Body of pancreas (tissue), 4 donors: Measurements from ENCODE around the gene CHST1. TPM values are rescaled to one million over a fixed set of nuclear protein-coding genes. Genes with fewer than 3 reads are reported as not detected.

Experiments
- ATAC-seq: fragments of 150-250 bp; one replicate; pipeline ENCODE4 v1.9.1; 2016
- DNase-seq, 4 donors: peaks; one replicate each; pipeline ENCODE4 v3.0.0-alpha.2; 2019
- H3K27ac ChIP-seq, 4 donors: fragments of 200-600 bp; sonication (generic); 1 replicate in 3 of 4; 2 replicates in 1 of 4; pipeline versions ENCODE4 v1.5.1 to v1.6.1; 2016 to 2019; ENCODE audit warnings: mild to moderate bottlenecking in 1 of 4, mixed read lengths in 1 of 4, moderate library complexity in 1 of 4
- H3K27me3 ChIP-seq, 2 donors: fragments of 200-600 bp; sonication (generic); one replicate each; pipeline ENCODE4 v1.6.0; 2016; ENCODE audit warnings: mild to moderate bottlenecking in 1 of 2
- H3K36me3 ChIP-seq, 2 donors: fragments of 200-600 bp; sonication (generic); replicated peaks in 1 of 2; 2 replicates each; pipeline ENCODE4 v1.5.1; 2016; ENCODE audit warnings: low read depth in 2 of 2; ENCODE audit not compliant: insufficient read depth in 1 of 2
- H3K4me1 ChIP-seq: fragments of 200-600 bp; sonication (generic); one replicate; pipeline ENCODE4 v1.6.0; 2016
- H3K4me3 ChIP-seq, 2 donors: fragments of 200-600 bp; sonication (generic); 1 replicate in 1 of 2; 2 replicates in 1 of 2; pipeline ENCODE4 v1.5.1; 2016 to 2019
- H3K9me3 ChIP-seq, 3 donors: fragments of 200-600 bp; sonication (generic); 1 replicate in 2 of 3; 2 replicates in 1 of 3; pipeline ENCODE4 v1.5.1; 2016
- POLR2A ChIP-seq, 3 donors: fragments of 450-650 bp; IDR thresholded peaks; one replicate each; pipeline ENCODE4 v1.6.1; 2016; ENCODE audit warnings: antibody characterized with exemption in 3 of 3, mild to moderate bottlenecking in 2 of 3
- WGBS, 2 donors: methylation state at CpG; one replicate each; pipeline ENCODE4 v1.1.5; 2017; 5-methylcytosine and 5-hydroxymethylcytosine counted together
- intact Hi-C: fragments of 100-400 bp; cut with DNase I; formaldehyde crosslinking; loops from one replicate; pipeline ENCODE4 v1.15.1; 2023
- total RNA-seq, 2 donors: library from RNA; depleted of rRNA; stranded (reverse); fragments of >200 nt; gene quantifications; one replicate each; pipeline ENCODE4 v1.1.0, GENCODE V29; 2016
- TF ChIP-seq, protein P1 (sequence below), 7 experiments: fragments of 450-650 bp in 4 of 7; fragments of 200-600 bp in 3 of 7; sonication (generic) in 3 of 7; IDR thresholded peaks; one replicate each; pipeline ENCODE4 v1.5.1; 2016 to 2019; ENCODE audit warnings: antibody characterized with exemption in 7 of 7

The CHST1 gene
- total RNA-seq, 2 donors from 2014 or later: 1.3 to 2.0 TPM

DNA sequence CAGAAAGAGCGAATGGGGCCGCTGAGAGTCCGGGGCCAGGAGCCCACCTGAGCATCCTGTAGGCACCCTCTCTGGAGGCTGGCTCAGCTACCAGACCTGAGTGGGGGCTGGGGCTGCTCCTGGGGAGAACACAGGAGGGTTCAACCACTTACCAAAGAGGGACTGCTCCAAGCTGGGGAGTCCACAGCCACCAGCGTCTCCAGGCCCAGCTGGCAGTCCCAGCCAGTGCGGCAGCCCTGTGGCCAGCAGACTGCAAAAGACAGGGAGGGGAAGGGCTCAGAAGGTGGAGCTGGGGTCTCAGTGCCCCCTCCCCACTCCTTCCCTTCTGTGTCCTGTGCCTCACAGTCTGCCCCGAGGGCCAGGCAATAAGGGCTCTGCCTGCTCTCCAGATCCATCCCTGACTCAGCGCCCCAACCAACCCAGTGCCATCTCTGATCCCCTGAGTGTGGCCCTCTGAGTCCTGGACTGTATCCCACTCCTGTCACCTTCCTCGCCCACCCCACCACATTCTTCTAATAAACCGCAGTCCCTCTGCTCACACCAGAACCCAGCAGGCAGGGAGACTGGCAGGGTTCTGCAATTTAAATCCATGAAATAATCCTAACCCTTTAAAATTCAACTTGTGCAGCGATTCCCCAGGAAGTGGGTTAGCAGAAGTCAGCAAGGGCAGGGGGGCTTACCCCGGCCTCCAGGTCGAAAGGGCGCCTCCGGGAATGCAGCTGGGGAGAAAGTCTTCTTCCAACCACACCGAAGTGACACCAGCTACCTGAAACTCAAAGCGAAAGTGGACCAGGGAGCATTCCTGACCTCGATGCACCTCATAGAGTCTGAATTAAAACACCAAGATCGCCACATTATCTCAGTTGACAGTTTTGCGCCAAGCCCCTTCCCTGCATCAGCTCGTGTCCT, 13.3 kb downstream of the CHST1 start:
- intact Hi-C loops: loop anchor here (10.0 kb wide), 1 partner anchor 287 kb away; no protein-coding TSS in a partner anchor
- WGBS, 2 donors: 70 to 72% methylated on average over 18 to 20 of the region's 20 CpGs
- Histone ChIP-seq H3K27ac (no peak overlapping the region), H3K9me3 (no peaks in the 10 kb centered on the region), H3K4me3 (no peak overlapping the region), H3K27me3 (no peaks in the 10 kb centered on the region), H3K36me3 (no peaks in the 10 kb centered on the region), H3K4me1 (no peaks in the 10 kb centered on the region)
- TF ChIP-seq, protein P1, sequence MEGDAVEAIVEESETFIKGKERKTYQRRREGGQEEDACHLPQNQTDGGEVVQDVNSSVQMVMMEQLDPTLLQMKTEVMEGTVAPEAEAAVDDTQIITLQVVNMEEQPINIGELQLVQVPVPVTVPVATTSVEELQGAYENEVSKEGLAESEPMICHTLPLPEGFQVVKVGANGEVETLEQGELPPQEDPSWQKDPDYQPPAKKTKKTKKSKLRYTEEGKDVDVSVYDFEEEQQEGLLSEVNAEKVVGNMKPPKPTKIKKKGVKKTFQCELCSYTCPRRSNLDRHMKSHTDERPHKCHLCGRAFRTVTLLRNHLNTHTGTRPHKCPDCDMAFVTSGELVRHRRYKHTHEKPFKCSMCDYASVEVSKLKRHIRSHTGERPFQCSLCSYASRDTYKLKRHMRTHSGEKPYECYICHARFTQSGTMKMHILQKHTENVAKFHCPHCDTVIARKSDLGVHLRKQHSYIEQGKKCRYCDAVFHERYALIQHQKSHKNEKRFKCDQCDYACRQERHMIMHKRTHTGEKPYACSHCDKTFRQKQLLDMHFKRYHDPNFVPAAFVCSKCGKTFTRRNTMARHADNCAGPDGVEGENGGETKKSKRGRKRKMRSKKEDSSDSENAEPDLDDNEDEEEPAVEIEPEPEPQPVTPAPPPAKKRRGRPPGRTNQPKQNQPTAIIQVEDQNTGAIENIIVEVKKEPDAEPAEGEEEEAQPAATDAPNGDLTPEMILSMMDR (IDR thresholded peaks at IDR 0.05): no peak
- TF ChIP-seq POLR2A (IDR thresholded peaks at IDR 0.05): no peak
- DNase-seq (no peak), ATAC-seq (no peak)

DNA sequence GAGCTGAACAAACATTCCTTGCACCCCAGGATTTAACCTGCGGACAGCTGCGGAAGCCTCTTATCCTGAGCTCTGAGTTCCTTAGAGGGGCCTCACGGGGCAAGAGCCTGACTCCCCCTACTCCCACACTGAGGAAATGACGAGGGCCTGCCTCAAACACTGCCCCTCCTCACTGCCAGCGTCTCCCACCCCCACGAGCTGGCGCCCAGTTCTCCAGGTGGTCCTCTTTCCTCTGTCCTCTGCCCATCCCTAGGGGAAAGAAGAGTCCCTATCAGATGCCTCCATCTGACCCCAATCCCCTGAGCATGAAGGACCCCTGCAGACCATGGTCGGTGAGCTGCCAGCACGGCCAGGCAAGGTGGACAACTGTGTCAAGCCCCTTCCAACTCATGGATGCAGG, 14.3 kb downstream of the CHST1 start:
- H3K27me3 ChIP-seq: no peaks in the 10 kb centered on the region
- intact Hi-C loops: loop anchor here (10.0 kb wide), 1 partner anchor 286 kb away; no protein-coding TSS in a partner anchor

DNA sequence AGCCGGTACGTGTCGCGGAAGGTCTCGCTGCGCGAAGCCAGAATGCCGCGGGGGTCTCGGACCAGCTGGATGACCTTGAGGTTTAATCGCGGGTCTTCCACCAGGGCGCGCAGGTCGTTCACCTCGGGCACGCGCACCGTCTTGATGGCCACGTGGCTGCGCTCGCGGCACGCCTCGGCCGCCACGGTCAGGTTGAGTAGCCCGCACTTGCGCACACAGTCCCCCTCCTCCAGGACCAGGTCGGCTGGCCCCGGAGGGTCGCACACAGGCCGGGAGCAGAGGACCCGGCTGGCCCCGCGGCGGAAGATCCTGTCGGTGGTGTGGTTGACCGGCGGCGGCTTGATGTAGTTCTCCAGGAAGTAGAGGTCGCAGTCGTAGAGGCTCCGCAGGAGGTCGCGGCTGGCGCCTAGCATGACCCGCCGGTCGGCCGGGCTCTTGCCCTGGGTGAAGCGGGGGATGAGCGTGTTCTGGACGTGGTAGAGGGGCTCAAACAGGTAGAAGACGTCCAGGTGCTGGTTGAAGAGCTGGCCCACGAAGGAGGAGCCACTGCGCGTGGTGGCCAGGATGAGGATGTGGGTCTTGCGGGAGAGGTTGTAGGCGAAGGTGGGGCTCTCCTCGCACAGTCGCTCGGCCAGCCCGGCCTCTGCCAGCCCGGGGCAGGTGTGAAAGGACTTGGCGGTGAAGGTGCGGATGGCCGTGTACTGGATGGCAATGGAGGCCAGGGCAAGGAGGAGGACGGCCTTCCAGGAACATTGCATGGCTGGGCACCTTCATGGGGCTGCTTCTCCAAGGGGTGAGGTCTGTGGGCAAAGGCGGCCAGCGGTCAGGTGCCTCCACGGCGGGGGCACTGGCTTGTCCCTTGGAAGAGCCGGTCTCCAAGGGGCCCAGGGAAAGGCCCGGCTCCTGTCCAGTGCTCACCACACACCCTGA, 15.0 kb downstream of the CHST1 start:
- H3K4me1 ChIP-seq: no peaks in the 10 kb centered on the region
- ATAC-seq: no peak
- H3K4me3 ChIP-seq: no peak overlapping the region
- H3K27ac ChIP-seq: no peak overlapping the region
- no peaks in the 10 kb centered on the region for H3K27me3 ChIP-seq
- H3K36me3 ChIP-seq: no peaks in the 10 kb centered on the region
- H3K9me3 ChIP-seq: no peaks in the 10 kb centered on the region
- WGBS, 2 donors: 55 to 64% methylated on average over 52 to 66 of the region's 75 CpGs
- TF ChIP-seq POLR2A (IDR thresholded peaks at IDR 0.05): no peak
- intact Hi-C loops: loop anchor here (10.0 kb wide), 1 partner anchor 286 kb away; no protein-coding TSS in a partner anchor
- no peak for DNase-seq

More for the DNA sequence above, 14.3 kb downstream of the CHST1 start:
- DNase-seq (no peak), ATAC-seq (no peak)
- H3K27ac ChIP-seq: no peak overlapping the region
- H3K9me3 ChIP-seq: no peaks in the 10 kb centered on the region
- no peak for TF ChIP-seq POLR2A (IDR thresholded peaks at IDR 0.05)
- TF ChIP-seq, protein P1 (IDR thresholded peaks at IDR 0.05): no peak
- H3K36me3 ChIP-seq: no peaks in the 10 kb centered on the region
- no peaks in the 10 kb centered on the region for H3K4me1 ChIP-seq
- WGBS, 2 donors: 66 to 70% methylated on average over 7 to 9 of the region's 9 CpGs
- no peak overlapping the region for H3K4me3 ChIP-seq

DNA sequence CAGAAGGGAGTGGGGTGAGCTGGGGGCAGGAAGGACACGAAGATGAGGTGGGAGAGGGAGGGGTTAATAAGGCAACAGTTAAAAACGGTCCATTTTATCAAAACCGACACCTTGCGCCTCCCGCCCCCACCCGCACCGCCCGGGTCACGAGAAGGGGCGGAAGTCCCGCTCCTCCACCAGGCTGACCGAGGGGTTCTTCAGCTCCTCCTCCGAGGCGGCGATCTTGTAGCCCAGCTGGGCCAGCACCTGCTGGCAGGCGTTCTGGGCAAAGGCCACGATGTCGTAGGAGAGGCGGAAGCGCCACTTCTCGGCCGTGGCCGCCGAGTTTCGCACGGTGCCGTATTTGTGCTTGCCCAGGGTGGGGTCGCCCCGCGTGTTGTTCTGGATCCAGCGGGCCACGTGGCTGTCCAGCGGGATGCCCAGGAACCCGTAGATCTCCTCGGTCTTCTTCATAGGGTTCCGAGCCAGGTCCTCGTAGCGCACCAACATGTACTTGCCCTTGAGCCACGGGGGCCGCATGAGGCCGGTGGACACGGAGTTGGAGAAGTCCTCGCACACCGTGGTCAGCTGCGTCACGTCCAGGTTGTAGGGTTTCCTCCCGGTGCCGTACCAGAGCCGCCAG, 15.8 kb downstream of the CHST1 start:
- Histone ChIP-seq H3K4me3 (no peak overlapping the region), H3K9me3 (no peaks in the 10 kb centered on the region), H3K27me3 (no peaks in the 10 kb centered on the region), H3K4me1 (no peaks in the 10 kb centered on the region), H3K27ac (no peak overlapping the region), H3K36me3 (no peaks in the 10 kb centered on the region)
- TF ChIP-seq, protein P1 (IDR thresholded peaks at IDR 0.05): no peak
- TF ChIP-seq POLR2A (IDR thresholded peaks at IDR 0.05): no peak
- intact Hi-C loops: loop anchor here (10.0 kb wide), 1 partner anchor 285 kb away; no protein-coding TSS in a partner anchor
- DNase-seq: no peak
- WGBS, 2 donors: 75 to 81% methylated on average over 33 to 47 of the region's 49 CpGs
- no peak for ATAC-seq
